Stimulated activated CD8-positive, alpha-beta memory T cell treated with anti-CD3 and anti-CD28 coated beads, Interleukin-4, amount 100 ng/mL, for 1 hour (primary cell): ENCODE results near the gene MAP3K12.
A peak's percentile ranks its signal among the peaks of the same experiment; 100 is the strongest.
"Not testable (repeated sequence)": the region's sequence is repeated elsewhere in the genome, so short reads cannot be mapped to it uniquely, and the experiment has no call there.

Experiments used
- DNase-seq, 2 donors: peaks; one replicate each; pipeline ENCODE4 v3.0.0-alpha.2; 2020; ENCODE audit warnings: low read depth in 2 of 2, low spot score in 1 of 2

The MAP3K12 gene

DNA sequence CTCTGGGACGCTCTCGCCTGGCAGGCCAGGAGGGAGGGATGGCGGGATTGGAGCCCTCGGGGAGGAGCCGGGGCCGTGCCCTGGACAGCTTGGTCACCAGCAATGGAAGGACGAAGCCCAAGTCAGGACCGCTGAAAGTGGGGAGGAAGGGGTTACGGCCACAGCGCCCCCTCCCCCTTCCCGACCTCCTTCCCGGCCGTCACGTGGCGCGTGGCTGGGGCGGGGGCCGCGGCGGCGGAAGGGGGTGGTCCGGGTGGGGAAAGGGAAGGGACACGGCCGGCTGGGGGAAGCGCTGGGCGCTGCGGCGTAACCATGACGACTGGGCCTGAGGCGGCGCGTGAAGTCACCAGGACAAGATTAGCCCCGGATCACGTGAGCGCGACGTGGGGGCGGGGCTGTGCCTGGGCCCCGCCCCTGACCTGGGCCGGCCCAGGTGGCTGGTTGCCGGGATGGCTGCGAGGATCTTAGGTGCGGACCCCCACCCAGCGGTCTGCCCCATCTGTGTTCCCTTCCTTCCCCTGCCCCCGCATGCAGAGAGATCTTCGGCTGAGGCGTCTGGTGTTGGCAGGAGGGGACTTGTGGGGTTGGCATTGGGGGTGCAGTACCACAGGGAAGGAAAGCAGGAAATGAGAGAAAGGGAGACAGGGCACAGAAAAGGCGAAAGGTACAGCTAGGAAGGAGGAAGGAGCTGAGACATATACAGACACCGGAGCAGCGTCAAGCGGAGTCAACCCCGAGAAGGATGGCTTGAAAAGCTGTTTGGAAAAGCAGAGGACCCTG is 6.2 kb downstream of the MAP3K12 start:
- peak; percentile 72 for DNase-seq

DNA sequence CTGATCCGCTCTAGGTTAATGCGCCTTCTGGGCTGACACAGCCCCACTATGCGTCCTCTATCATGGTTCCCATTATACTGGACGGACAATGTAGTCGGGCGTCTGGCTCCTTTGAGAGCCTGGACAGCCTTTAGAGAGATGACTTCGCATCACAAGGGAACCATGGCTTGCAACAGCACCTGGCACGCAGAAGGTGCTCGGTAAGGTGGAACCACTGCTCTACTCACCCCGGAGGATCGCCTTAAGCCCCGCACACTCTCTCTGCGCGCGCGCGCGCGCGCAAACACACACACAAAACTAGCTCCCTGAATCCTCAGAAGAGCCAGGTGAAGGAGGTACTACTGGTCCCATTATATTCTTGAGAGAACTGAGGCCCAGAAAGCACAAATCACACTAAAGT is 7.1 kb downstream of the MAP3K12 start:
- no peak for DNase-seq

GRCh38 chr12:53489242-53489864 is 9.9 kb downstream of the MAP3K12 start:
- DNase-seq: no peak

GRCh38 chr12:53486736-53487487 is 12.3 kb downstream of the MAP3K12 start:
- no peak for DNase-seq

DNA sequence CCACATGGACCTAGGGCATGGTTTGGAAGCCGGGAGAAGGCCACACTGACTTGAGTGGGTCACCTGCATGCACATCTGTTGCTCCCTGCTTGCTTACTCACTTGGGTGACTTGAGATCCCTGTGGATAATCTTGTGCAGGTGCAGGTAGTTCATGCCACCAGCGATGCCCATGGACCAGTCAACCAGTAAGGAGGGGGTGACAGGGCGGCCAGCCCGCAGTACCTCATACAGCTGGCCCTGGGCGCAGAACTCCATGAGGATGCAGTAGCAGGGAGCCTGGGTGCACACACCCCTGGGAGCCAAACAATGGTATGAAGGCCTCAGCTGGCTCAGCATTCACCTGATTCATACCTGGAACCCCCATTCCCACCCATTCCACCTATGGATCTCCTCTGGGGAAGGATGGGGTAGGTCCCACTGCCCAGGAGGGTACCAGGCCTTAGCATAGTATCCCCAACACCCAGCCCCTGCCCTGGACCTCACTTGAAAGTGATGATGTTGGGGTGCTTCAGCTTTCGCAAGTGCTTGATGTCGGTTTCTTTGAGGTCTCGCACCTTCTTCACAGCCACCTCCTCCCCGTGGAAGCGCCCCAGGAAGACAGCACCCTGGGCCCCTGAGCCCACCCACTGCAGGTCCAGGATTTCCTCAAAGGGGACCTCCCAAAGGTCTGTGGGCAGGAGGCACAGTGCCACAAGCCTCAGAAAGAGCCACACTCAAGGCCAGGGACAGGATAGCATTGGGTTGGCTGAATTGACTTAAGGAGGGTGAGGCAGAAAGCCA is 13.1 kb downstream of the MAP3K12 start:
- DNase-seq: no peak

DNA sequence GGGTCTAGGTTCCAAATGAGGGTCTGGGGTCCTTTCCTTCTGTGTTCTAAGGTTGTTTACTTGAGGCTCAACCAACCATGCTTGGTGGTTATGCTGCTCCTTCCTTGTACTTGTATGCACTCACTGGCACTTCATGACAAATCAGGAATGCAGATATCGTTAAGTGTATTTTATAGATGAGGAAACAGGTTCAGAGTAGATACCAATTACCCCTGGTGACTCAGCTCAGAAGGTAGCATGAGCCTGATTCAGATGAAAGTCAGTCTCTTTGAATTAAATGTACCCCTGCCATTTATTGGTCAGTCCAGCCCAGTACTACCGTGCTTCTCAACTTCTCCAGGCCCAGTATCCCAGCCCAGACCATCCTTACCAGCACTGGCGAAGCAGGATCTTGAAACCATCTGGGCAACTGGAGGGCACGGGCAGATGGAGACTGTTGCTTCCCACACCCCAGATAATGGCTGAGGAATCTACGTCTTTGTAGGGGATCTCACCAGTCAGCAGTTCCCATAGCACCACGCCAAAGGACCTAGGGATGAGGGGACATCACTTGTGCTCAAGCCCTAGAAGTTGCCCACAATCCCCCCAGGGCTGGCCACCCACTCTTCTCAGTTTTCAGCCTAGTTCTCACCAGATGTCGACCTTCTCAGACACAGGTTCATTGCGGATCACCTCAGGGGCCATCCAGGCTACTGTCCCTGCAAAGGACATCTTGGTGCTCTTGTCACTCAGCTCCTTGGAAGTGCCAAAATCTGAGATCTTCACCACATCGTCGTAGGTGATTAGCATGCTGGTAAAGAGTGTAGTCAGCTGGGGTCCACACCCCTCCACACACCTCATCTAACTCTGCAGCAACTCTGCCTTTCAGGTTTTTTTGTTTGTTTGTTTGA is 14.3 kb downstream of the MAP3K12 start:
- no peak for DNase-seq

- DNase-seq: no peak
These were observed 15.3 kb downstream of the MAP3K12 start for GRCh38 chr12:53483979-53484377.

GRCh38 chr12:53483225-53483978 is 15.9 kb downstream of the MAP3K12 start:
- no peak for DNase-seq

- DNase-seq: no peak
These were observed 16.6 kb downstream of the MAP3K12 start for GRCh38 chr12:53482626-53483168.

- DNase-seq: no peak
These were observed 17.2 kb downstream of the MAP3K12 start for GRCh38 chr12:53481939-53482586.

- DNase-seq: not testable (repeated sequence)
These were observed 17.8 kb downstream of the MAP3K12 start for GRCh38 chr12:53481458-53481857.

GRCh38 chr12:53480491-53481442 is 18.5 kb downstream of the MAP3K12 start:
- DNase-seq: no peak

DNA sequence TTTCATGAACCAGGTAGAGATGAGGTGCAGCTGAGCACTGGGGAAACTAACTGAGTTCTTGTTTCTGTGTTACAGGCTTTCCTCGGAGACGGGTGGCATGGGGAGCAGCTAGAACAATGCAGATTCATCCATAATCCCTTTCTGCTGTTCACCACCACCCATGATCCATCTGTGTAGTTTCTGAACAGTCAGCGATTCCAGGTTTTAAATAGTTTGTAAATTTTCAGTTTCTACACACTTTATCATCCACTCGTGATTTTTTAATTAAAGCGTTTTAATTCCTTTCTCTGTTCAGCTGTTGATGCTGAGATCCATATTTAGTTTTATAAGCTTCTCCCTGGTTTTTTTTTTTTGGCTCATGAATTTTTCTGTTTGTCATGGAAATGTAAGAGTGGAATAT is 19.9 kb downstream of the MAP3K12 start:
- DNase-seq: no peak

- DNase-seq: no peak
These were observed 20.4 kb downstream of the MAP3K12 start for GRCh38 chr12:53478865-53479264.

- no peak for DNase-seq
These were observed 22.5 kb downstream of the MAP3K12 start for GRCh38 chr12:53476769-53477209.

DNA sequence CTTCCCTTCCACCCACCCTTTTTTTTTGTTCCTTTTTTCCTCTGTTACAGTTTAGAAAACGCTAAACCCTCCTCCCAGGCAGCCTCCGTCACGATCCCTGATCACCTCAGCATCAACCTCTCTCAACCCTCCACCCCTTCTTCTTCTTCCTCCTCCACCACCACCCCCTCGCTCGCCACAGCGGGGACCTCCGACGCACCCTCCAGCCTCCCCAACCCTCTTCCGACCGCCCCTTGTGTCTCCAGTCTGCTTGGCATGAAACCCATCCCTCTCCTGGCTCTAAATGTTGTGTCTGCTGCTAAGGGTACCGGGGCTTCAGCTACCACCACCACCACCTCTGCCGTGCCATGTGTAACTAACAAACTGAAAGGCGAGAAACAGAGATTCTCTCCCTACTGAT is 24.4 kb downstream of the MAP3K12 start:
- DNase-seq: no peak

DNA sequence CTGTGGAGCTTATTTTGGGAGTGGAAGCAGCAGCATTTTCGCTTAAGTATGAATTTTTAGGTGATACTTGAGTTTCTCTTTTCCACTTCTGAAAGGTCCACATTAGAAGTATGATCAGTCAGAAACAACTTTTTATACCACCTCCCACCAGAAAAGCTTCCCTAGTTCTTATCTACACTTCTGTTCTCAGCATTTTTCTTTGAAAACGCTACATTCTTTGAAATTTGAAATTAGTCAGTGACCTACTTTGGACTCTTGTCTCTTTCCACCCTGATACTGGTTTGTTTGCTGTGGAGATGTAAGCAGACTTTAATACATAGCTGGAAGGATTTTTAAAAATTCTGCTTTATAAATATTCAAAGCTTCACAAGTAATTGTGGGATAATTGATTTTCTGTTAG is 25.2 kb downstream of the MAP3K12 start:
- no peak for DNase-seq
